DMS53 treated with DMSO at 0.1 percent for 48 hours (cell line): ENCODE results near the gene ELP1.

Source experiments
- DNase-seq: peaks from one replicate; lab custom pipeline; 2025; ENCODE audit not compliant: unreplicated experiment; lab: John Stamatoyannopoulos, UW

Gene ELP1

DNA sequence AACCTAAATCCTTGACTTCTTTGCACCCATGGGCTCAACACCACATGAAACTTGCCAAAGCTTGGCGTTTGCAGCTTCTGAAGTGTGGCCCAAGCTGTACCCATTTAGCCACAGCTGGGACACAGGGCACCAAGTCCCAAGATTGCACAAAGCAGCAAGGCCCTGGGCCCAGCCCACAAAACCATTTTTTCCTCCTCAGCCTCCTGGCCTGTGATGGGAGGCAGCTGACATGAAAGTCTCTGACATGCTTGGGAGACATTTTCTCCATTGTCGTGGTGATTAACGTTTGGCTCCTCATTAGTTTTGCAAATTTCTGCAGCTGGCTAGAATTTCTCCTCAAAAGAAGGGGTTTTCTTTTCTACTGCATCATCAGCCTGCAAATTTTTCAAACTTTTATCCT lies 110.1 kb downstream of the ELP1 start:
- no peak for DNase-seq
